Sigmoid colon (tissue), 4 donors: ENCODE measurements around the gene THEMIS.

Source experiments
- EP300 ChIP-seq, 4 donors: sonication (generic); formaldehyde crosslinking; IDR thresholded peaks; one replicate each; pipeline ENCODE4 v1.6.1; 2017; ENCODE audit warnings: antibody characterized with exemption in 4 of 4
- POLR2A ChIP-seq, 2 donors: fragments of 450-650 bp; IDR thresholded peaks; one replicate each; pipeline ENCODE4 v1.6.1; 2016; ENCODE audit warnings: antibody characterized with exemption in 2 of 2, mild to moderate bottlenecking in 2 of 2, moderate library complexity in 2 of 2
- TF ChIP-seq, protein P1 (sequence below), 4 experiments: fragments of 450-650 bp in 3 of 4; fragments of 200-600 bp in 1 of 4; IDR thresholded peaks; one replicate each; pipeline ENCODE4 v1.5.1; 2016 to 2019; ENCODE audit warnings: antibody characterized with exemption in 4 of 4, mild to moderate bottlenecking in 3 of 4, moderate library complexity in 2 of 4

DNA sequence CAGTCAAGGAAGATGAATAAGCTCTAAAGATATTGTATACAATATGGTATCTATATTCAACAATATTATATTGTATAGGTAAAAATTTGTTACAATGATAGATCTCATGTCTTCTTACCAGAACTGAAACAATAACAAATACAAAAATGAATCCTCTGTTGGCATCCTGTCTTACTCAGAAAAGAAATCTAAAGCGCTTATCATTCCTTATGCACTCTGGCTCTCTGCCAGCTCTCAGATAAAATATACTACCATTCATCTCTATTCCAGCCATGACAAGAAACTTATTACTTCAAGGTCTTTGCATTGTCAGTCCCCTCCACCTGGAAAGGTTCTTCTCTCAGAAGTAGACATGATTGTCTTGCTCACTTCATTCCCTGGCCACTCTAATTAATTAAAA, 138.6 kb downstream of the THEMIS start:
- TF ChIP-seq EP300 (IDR thresholded peaks at IDR 0.05) (no peak), POLR2A (IDR thresholded peaks at IDR 0.05) (no peak)
- TF ChIP-seq, protein P1, sequence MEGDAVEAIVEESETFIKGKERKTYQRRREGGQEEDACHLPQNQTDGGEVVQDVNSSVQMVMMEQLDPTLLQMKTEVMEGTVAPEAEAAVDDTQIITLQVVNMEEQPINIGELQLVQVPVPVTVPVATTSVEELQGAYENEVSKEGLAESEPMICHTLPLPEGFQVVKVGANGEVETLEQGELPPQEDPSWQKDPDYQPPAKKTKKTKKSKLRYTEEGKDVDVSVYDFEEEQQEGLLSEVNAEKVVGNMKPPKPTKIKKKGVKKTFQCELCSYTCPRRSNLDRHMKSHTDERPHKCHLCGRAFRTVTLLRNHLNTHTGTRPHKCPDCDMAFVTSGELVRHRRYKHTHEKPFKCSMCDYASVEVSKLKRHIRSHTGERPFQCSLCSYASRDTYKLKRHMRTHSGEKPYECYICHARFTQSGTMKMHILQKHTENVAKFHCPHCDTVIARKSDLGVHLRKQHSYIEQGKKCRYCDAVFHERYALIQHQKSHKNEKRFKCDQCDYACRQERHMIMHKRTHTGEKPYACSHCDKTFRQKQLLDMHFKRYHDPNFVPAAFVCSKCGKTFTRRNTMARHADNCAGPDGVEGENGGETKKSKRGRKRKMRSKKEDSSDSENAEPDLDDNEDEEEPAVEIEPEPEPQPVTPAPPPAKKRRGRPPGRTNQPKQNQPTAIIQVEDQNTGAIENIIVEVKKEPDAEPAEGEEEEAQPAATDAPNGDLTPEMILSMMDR (IDR thresholded peaks at IDR 0.05): no peak
